Hindlimb muscle (tissue), 1 donor: ENCODE measurements around the gene DUSP16. TPM values are rescaled to one million over a fixed set of nuclear protein-coding genes. Genes with fewer than 3 reads are reported as not detected.
A peak's percentile ranks its signal among the peaks of the same experiment; 100 is the strongest.
"Not testable (repeated sequence)": the region's sequence is repeated elsewhere in the genome, so short reads cannot be mapped to it uniquely, and the experiment has no call there.

Source experiments
- DNase-seq: peaks from one replicate; pipeline ENCODE4 v3.0.0-alpha.2; 2013
- polyA plus RNA-seq: library from polyadenylated mRNA; unstranded; fragments of 120-200 nt; gene quantifications from one replicate; pipeline ENCODE4 v1.2.1, GENCODE V29; 2013; ENCODE audit not compliant: insufficient read length

DUSP16 gene, protein sequence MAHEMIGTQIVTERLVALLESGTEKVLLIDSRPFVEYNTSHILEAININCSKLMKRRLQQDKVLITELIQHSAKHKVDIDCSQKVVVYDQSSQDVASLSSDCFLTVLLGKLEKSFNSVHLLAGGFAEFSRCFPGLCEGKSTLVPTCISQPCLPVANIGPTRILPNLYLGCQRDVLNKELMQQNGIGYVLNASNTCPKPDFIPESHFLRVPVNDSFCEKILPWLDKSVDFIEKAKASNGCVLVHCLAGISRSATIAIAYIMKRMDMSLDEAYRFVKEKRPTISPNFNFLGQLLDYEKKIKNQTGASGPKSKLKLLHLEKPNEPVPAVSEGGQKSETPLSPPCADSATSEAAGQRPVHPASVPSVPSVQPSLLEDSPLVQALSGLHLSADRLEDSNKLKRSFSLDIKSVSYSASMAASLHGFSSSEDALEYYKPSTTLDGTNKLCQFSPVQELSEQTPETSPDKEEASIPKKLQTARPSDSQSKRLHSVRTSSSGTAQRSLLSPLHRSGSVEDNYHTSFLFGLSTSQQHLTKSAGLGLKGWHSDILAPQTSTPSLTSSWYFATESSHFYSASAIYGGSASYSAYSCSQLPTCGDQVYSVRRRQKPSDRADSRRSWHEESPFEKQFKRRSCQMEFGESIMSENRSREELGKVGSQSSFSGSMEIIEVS
- polyA plus RNA-seq, result 33.2 TPM

DNA sequence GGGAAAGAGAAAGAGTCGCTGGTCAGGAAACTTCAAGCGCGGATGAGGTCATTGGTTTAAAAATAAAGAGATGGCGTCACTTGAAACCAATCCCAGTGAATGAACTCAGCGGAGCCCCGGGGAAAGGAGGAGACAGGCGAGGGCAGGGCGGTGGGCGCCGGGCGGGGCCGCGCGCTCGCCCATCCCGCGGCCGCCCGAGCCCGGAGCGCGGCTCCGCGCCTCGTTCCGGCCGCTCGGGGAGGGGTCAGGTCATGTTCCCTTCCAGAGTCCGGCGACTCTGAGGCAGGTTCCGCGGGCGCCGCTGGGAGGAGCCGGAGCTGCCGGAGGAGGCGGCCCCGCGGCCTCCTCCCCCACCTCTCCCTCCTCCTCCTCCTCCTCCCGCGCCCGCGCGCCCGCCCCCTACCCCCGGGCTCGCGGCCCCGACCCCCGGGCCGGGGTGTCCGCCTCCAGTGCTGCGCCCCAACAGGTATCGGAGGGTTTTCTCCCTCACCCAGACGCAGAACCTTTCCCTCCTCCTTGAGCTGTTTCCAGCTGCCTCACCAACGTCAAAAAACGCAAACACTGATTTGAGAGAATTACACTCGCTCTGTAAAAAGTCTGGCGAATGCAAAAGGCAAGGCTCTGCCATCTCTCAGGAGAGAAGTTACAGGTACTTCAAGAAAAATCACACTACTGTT is at the start of gene DUSP16:
DUSP16 (minus strand) TSS at position 279 of the 677 bp plus-strand sequence. CDS start 41,765 bp downstream, outside the sequence.
- peak; percentile 96 for DNase-seq

DNA sequence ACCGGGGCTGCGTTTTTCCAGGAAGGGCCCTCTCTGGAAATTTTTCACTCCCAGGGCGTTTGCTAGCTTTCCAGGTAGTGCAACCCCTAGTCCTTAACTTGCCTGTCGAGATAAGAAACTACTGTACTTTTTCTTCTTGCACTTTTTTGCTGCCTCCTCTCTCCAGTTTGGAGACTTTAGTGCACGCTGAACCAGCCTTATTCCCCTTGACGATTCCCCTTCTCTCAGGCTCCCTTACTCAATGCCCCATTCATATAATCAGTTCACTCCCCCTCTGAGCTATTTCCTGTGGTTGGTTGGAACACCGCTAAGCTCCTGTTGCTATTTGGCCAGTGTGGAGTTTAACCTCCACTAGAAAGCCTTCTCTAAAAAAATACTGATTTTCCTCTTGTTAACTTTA is 49.7 kb upstream of the DUSP16 start:
- DNase-seq, result no peak

DNA sequence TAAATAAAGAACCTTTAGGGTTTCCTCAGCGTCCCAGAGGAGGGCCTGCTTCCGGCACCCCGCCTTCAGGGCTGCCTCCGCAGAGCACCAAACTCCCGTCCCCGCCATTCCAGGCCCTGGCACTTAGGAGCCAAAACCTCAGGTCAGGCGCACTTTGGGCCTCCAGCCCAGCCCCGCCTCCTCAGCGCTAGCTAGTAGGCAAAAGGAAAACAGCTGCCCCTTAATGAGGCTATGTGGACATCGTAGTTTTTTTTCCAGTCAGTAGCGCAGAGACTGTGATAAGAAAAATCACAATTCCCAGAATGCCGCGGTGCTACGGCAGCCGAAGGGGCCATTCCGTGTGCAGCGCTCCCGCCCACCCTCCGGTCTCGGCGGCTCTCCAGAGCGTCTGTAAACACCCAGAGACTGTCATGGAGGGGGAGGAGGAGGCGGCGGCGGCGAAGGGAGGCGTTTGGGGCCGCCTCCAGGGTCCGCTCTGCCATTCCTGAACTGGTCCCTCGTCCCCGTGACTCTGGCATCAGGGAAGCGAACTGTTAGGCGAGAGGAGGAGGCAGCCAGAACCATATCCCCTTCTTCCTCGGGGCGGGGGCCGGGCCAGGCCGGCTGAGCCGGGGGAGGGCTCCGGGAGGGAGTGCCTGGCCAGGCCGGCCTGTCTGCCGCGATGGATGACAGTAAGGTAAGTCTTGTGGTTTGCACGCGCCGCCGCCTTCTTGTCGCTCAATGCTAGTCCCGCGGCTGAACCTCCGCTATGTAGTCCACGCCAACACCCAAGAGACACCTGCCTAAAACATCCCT is 49.0 kb upstream of the DUSP16 start, which contains the start of gene CREBL2:
CREBL2 (plus strand) TSS at position 365 of the 795 bp plus-strand sequence; CDS start at position 662, 297 bp downstream.
- peak; percentile 97 for DNase-seq

GRCh38 chr12:12610711-12611110 is 48.0 kb upstream of the DUSP16 start:
- no peak for DNase-seq

- no peak for DNase-seq
Measured at GRCh38 chr12:12609692-12610091, 47.0 kb upstream of the DUSP16 start.

- no peak for DNase-seq
Measured at GRCh38 chr12:12608557-12608957, 45.9 kb upstream of the DUSP16 start.

- no peak for DNase-seq
Measured at GRCh38 chr12:12606781-12607589, 44.3 kb upstream of the DUSP16 start.

GRCh38 chr12:12604740-12605139 is 42.1 kb upstream of the DUSP16 start:
- no peak for DNase-seq

- DNase-seq, result peak; percentile 16
Measured at GRCh38 chr12:12600659-12601058, 38.0 kb upstream of the DUSP16 start.

GRCh38 chr12:12599750-12600643 is 37.3 kb upstream of the DUSP16 start:
- no peak for DNase-seq

GRCh38 chr12:12598864-12599263 is 36.2 kb upstream of the DUSP16 start:
- no peak for DNase-seq

DNA sequence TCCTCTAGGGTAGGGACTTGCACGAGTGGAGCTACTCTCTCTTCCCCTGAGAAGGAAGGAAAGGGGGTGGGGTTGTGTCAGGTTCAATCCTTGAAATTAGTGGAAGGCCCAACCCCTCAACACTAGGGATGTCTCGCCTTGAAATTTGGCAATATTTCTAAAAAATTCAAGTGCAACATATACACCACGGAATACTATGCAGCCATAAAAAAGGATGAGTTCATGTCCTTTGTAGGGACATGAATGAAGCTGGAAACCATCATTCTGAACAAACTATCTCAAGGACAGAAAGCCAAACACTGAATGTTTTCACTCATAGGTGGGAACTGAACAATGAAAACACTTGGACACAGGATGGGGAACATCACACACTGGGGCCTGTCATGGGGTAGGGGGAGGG is 33.9 kb upstream of the DUSP16 start:
- not testable (repeated sequence) for DNase-seq

GRCh38 chr12:12595929-12596328 is 33.3 kb upstream of the DUSP16 start:
- DNase-seq, result not testable (repeated sequence)

GRCh38 chr12:12592930-12593329 is 30.3 kb upstream of the DUSP16 start:
- no peak for DNase-seq

DNA sequence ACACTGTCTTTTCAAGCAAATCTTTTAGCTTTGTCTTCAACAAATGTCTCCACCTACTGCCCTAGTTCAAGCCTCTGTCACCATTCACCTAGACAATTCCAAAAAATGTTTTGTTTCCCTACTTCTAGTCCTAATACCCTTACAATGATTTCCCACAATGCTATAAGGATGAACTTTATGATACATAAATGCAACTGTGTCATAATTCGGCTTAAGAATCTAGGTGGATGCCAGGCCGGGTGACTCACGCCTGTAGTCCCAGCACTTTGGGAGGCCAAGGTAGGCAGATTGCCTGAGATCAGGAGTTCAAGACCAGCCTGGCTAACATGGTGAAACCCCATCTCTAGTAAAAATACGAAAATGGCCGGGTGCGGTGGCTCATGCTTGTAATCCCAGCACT is 28.3 kb upstream of the DUSP16 start:
- DNase-seq, result no peak

GRCh38 chr12:12588436-12588835 is 25.8 kb upstream of the DUSP16 start:
- DNase-seq, result not testable (repeated sequence)

- no peak for DNase-seq
Measured at GRCh38 chr12:12587878-12588277, 25.2 kb upstream of the DUSP16 start.

DNA sequence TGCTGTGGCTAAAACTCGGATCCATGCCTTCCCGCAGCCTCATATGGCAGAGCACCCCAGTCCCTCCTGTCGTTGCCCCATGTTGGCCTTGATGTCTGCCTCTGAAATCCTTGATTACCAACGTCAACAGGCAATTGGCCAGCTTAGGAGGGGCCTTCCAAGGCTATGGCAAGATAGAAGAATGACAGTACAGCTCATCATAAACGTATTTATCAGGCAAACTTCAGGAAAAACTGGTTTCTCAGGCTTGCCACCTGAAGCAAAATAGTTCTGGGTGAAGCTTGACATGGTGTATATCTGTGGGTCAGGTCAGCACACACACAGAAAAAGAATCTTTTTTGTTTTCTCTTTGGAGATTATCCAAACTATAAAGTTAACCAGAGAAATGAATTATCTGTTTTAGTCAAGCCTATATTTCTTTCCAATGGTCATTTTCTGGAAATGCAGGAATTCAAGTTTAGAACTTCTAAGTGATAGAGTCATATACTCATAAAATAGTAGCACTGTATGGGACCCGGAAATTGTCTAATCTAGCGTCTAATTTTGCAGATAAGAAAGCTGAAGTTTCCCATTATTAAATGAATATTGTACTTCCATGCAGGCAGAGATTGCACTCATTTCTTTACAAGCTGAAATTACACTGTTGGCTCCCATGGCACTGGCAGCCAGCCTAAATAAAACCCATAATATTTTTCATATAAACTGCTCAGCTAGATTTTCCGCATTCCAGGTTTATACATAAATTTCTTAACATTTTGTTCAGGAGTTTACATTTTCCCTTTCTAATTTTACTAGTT is 24.4 kb upstream of the DUSP16 start:
- no peak for DNase-seq

- no peak for DNase-seq
Measured at GRCh38 chr12:12585115-12585863, 22.6 kb upstream of the DUSP16 start.
